HK-2 (cell line): ENCODE results near the gene STK17B.

Experiments used
- DNase-seq: peaks from one replicate; pipeline ENCODE4 v3.0.0-alpha.2; 2018; ENCODE audit not compliant: unreplicated experiment

STK17B gene

GRCh38 chr2:196155575-196155974 lies 15.8 kb downstream of the STK17B start:
- no peak for DNase-seq

GRCh38 chr2:196153480-196153879 lies 17.9 kb downstream of the STK17B start:
- no peak for DNase-seq

GRCh38 chr2:196149948-196150347 lies 21.4 kb downstream of the STK17B start:
- no peak for DNase-seq

- no peak for DNase-seq
Measured at GRCh38 chr2:196148736-196149135, 22.6 kb downstream of the STK17B start.

GRCh38 chr2:196145256-196145655 lies 26.1 kb downstream of the STK17B start:
- DNase-seq: no peak

GRCh38 chr2:196144513-196145126 lies 26.8 kb downstream of the STK17B start:
- DNase-seq: no peak

- DNase-seq: no peak
Measured at GRCh38 chr2:196143730-196144131, 27.6 kb downstream of the STK17B start.

GRCh38 chr2:196142825-196143224 lies 28.6 kb downstream of the STK17B start:
- DNase-seq: no peak

- DNase-seq: no peak
Measured at GRCh38 chr2:196140213-196140612, 31.2 kb downstream of the STK17B start.

GRCh38 chr2:196137271-196137670 lies 34.1 kb downstream of the STK17B start:
- no peak for DNase-seq

- DNase-seq: no peak
Measured at GRCh38 chr2:196136151-196136550, 35.2 kb downstream of the STK17B start.

GRCh38 chr2:196131949-196132925 lies 39.1 kb downstream of the STK17B start:
- DNase-seq: peak; percentile 34

GRCh38 chr2:196131384-196131937 lies 39.9 kb downstream of the STK17B start:
- DNase-seq: no peak

- DNase-seq: no peak
Measured at GRCh38 chr2:196130039-196130825, 41.1 kb downstream of the STK17B start.

- DNase-seq: no peak
Measured at GRCh38 chr2:196128749-196129148, 42.6 kb downstream of the STK17B start.

- DNase-seq: no peak
Measured at GRCh38 chr2:196125596-196125995, 45.8 kb downstream of the STK17B start.

- DNase-seq: no peak
Measured at GRCh38 chr2:196123679-196124373, 47.6 kb downstream of the STK17B start.

- no peak for DNase-seq
Measured at GRCh38 chr2:196119926-196120325, 51.5 kb downstream of the STK17B start.

GRCh38 chr2:196117214-196117705 lies 54.1 kb downstream of the STK17B start:
- no peak for DNase-seq

GRCh38 chr2:196113061-196113974 lies 58.1 kb downstream of the STK17B start:
- no peak for DNase-seq
